Left cardiac atrium (tissue), 4 donors: Measurements from ENCODE around the gene CES4A. TPM values are rescaled to one million over a fixed set of nuclear protein-coding genes. Genes with fewer than 3 reads are reported as not detected.
"Not testable (repeated sequence)": the region's sequence is repeated elsewhere in the genome, so short reads cannot be mapped to it uniquely, and the experiment has no call there.

ENCODE experiments used
- ATAC-seq, 2 donors: fragments of 200-7000 bp; cut with Tn5 transposase; one replicate each; pipeline ENCODE4 v1.9.1; 2020; ENCODE audit warnings: mild to moderate bottlenecking in 2 of 2, moderate library complexity in 2 of 2
- DNase-seq: peaks from one replicate; pipeline ENCODE4 v3.0.0-alpha.2; 2020
- intact Hi-C, 2 donors: fragments of 100-400 bp; cut with DNase I; formaldehyde crosslinking; loops; one replicate each; pipeline versions ENCODE4 v1.14.1 to v1.15.1; 2022 to 2023
- total RNA-seq, 2 donors: library from RNA; stranded (reverse); fragmentation: NEBNext Ultra II Directional; extraction: Animal tissue kit (Norgen Biotek cat#: 25700); gene quantifications; one replicate each; pipeline ENCODE4 v1.2.1, GENCODE V29; 2021
- donor health status: DM: no; HTN: yes; CAD: no.
- donor health status: DM: no; HTN: yes; CAD: no; lungs with severe emphysema.
- donor health status: DM: yes; HTN: yes; CAD: no.
- donor health status: Dilated cardiomyopathy.

CES4A gene
- total RNA-seq, 2 donors from 2014 or later: 5.2 to 8.5 TPM

DNA sequence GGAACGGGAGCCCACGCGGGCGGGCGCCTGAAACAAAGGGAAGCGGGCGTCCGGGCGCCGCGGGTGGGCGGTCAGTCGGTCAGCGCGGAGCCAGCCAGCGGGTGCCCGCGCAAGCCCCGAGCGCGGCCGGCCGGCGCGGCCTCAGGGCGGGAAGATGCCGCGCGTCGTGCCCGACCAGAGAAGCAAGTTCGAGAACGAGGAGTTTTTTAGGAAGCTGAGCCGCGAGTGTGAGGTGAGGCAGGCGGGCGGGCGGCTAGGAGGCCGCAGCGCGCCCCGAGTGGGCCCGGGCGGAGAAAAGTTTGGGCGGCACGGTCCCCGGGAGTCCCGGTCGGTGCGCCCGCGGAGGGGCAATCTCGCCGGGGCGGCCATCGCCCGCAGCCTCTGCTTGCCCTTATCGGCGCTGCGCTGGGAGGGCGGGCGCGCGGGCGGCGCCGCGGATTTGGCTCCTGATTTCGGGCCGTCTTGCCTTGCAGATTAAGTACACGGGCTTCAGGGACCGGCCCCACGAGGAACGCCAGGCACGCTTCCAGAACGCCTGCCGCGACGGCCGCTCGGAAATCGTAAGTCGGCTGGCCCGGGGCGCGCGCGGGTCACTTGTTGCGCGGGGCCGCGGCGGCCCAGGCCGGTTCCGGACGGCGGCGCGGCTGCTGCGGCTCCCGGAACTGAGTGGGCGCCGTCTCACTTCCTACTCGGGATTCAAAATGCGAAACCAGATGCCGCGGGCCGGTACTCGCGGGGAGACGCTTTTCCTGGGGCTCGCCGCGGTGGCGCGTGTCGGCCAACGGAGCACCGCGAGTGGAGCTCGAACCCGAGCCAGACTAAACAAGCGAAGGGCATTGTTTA lies 41.1 kb downstream of the CES4A start:
- DNase-seq (peak; percentile 79), ATAC-seq (peak; percentile 71 to 73)
- intact Hi-C loops: no loop called here

GRCh38 chr16:67030221-67030962 lies 42.0 kb downstream of the CES4A start:
- DNase-seq: no peak
- intact Hi-C loops: no loop called here

GRCh38 chr16:67034487-67034886 lies 46.1 kb downstream of the CES4A start:
- intact Hi-C loops: no loop called here
- DNase-seq (no peak), ATAC-seq (no peak)

More at GRCh38 chr16:67030221-67030962, 42.0 kb downstream of the CES4A start:
- no peak for ATAC-seq

DNA sequence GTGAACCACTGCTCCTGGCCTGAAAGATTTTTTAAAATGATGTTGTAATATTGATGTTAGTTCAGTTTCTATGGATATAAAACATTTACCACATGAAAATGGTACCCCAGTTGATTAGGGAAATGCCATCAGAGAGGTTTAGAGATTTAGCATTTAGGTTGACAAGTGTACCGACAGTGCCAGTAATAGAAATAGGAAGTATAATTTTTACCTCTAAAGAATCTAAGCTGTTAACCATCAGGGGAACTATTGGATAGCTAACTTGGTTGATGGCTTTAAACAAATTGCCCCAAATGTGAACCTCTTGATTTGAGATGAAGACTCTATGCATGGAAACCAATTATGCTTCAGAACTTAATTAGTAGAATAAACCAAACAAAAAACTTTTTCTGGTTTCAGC lies 47.0 kb downstream of the CES4A start:
- ATAC-seq (no peak), DNase-seq (no peak)
- intact Hi-C loops: no loop called here

DNA sequence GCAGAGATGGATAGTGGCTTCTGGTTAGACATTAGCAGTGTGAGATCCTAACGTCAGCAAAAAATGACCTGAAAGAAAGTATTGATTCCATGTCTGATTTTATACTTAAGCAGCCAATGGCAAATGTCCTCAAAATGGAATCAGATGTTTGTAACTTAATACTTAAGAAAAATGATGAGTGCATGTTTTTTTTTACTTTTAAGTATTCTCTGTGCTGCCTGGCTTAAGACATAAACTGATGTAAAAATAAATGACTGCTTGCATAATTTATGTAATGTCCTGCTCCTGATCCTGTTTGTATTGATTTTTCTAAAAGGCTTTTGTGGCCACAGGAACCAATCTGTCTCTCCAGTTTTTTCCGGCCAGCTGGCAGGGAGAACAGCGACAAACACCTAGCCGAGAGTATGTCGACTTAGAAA lies 47.9 kb downstream of the CES4A start:
- no peak for ATAC-seq
- intact Hi-C loops: no loop called here
- no peak for DNase-seq

GRCh38 chr16:67039260-67040020 lies 51.1 kb downstream of the CES4A start:
- no peak for ATAC-seq
- intact Hi-C loops: no loop called here
- DNase-seq: no peak

DNA sequence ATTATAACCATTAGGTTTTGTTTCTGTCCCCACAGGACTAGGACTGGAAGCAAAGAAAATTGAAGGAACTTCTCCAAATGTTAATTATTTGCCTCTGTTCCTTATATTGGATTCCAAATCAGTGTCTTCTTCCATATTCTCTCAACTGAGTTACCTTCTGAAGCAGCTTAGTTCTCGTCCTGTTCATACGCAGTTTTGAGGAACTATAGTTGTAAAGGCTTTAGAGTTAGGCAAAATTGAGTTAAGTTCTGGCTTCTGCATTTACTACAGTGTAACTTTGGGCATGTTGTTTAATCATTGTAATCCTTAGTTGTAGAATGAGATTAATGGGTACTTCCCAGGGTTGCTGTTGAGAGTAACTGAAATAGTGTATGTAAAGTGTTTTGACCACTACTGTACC lies 51.8 kb downstream of the CES4A start:
- intact Hi-C loops: no loop called here
- DNase-seq (no peak), ATAC-seq (no peak)

DNA sequence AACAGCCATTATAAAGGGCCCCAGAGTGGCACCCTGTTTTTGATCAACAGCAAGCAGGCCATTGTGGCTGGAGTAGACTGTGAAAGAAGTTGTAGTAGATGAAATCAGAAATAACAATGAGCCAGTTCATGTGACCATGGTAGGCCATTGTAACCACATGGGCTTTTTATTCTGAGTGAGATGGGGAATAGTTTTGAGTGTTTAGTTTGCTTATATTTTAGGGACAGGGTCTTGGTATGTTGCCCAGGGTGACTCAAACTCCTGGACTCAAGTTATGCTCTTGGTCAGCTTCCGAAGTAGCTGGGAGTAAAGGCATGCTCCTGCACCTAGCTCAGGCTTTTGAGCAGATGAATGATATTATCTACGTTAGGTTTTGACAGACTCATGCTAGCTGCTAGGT lies 52.5 kb downstream of the CES4A start:
- intact Hi-C loops: no loop called here
- DNase-seq (no peak), ATAC-seq (no peak)

GRCh38 chr16:67041520-67041919 lies 53.1 kb downstream of the CES4A start:
- ATAC-seq, DNase-seq, intact Hi-C loops: not testable (repeated sequence)

DNA sequence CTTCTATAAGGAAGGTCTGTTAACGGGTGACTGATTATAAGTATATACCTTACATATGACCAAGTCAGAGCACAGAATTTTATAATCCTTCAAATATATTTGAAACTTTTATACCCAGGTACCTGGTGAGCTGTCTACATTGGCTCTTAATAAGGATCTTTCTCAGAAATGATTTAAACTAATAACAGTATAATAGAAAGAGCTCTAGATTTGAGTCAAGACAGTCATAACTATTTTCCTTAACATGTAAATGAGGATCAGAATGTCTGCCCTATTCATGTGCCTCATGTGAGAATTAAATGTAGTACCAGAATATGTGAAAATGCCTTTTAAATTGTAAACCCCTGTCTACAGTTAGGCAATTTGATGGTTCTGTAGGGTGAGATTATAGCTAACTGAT lies 55.0 kb downstream of the CES4A start:
- no peak for ATAC-seq
- intact Hi-C loops: no loop called here
- DNase-seq: no peak

DNA sequence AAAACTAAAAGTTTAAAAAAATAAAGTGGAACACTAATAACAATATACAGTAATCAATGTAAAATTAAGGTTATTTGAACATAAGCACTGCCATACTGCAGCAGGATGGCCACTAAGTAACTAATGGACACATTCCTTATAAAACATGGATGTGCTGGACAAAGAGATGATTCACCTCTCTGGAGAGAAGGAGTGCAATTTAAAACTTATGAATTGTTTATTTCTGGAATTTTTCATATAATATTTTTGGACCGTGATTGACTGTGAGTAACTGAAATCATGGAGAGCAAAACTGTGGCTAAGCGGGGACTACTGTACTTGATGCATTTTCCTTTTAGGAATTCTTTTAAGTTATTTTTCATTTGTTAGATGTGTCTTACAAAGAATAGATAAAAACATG lies 62.4 kb downstream of the CES4A start:
- intact Hi-C loops: no loop called here
- DNase-seq: no peak
- ATAC-seq: no peak

DNA sequence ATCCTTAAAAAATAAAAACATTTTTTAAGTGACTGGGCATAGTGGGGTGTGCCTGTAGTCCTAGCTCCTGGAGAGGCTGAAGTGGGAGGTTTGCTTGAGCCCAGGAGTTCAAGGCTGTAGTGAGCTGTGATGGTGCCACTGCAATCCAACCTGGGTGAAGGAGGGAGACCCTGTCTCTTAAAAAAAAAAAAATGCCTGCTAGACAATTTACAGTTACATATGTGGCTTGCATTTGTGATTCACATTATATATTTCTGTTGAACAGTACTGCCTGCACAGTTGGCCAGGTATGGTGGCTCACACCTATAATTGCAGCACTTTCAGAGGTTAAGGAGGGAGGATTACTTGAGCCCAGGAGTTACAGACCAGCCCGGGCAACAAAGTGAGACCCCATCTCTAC lies 64.0 kb downstream of the CES4A start:
- intact Hi-C loops: no loop called here
- no peak for DNase-seq
- ATAC-seq: no peak

DNA sequence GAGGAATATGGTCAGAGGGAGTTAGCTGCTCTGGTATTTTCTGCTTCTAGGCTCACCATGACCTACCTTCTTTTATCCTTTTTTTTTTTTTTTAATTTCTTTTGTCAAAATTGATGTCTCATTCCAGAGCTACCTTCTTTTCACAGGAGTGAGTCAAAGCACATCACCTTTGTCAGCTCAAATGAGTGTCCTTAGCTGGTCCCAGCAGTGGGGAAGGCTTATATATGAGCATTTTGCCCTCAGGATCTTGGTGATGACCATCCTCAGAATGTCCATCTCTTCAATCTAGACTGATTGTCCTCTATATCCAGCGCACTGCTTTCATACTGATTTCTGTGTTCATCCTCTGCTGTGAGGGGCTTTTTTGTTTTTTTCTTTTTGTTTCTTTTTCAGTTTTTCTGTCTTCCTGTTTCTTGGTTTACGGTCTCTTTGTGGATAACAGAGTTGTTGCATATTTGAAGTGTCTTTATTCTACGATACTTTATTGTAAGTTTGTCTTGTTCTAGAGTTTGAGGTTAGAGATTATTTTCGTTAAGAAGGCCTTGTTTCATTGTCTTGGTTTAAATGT lies 65.5 kb downstream of the CES4A start:
- ATAC-seq: no peak
- DNase-seq: no peak
- intact Hi-C loops: no loop called here

DNA sequence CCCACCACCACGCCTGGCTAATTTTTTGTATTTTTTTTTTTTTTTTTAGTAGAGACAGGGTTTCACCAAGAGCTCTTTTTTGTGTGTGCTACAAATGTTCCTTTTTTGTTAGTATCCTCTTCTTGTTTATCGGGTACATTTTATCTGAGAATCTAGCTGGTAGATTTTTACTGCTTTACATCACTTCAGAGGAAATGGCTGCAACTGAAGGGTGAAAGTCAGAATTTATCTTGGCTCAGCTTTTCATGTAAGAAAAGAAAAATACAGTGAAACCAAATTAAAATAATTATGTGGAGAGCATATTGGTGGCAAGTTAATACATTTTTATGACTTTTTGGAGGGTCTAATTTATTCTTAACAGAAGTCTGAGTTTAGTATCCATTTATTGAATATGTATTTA lies 66.5 kb downstream of the CES4A start:
- no peak for DNase-seq
- intact Hi-C loops: no loop called here
- no peak for ATAC-seq

GRCh38 chr16:67055712-67056487 lies 67.5 kb downstream of the CES4A start:
- ATAC-seq (peak in 1 of 2 donors; percentile 93), DNase-seq (no peak)
- intact Hi-C loops: no loop called here
